Measurements from ENCODE around the gene BOLA1.
"Not testable (repeated sequence)": the region's sequence is repeated elsewhere in the genome, so short reads cannot be mapped to it uniquely, and the experiment has no call there.

BOLA1 gene

DNA sequence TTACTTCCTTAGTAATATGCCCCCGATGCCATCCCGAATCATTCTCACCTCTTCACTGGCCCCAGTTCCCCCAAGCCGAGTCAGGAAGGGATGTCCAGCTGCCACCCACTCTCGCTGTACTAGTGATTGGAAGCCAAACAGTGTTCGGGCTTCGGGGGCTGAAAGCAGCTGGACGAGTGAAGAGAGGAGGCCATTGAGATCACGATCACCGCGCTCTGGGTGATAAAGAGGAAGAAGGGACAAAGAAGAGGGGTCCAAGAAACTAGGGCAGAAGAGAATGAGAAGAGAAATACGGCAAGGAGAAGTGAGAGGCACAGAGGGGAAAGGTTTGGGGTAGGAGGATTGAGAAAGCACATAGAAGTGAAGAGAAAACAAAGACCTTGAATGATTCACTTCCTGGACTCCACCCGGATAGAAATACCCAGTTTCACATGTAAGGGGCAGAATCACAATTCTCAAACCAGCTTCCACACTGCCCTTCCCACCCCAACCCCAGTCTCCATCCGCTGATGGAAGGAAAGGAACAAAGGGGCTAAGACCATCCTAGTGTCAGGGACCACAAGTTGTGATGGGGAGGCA is 31.9 kb downstream of the BOLA1 start:
- DNase-seq (ENCODE audit: low read depth in 2 of 2): no peak

DNA sequence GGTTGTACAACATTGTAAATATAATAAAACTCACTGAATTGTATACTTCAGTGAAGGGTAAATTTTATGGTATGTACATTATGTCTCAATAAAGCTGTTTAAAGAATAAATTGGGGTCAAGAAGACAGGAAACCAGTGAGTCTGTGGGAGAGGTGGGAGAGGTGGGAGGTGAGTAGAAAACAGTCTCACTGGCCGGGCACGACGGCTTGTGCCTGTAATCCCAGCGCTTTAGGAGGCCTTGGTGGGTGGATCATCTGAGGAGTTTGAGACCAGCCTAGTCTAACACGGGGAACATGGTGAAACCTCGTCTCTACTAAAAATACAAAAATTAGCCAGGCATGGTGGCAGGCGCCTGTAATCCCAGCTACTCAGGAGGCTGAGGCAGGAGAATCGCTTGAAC is 33.1 kb downstream of the BOLA1 start:
- DNase-seq (ENCODE audit: low read depth in 2 of 2): no peak

DNA sequence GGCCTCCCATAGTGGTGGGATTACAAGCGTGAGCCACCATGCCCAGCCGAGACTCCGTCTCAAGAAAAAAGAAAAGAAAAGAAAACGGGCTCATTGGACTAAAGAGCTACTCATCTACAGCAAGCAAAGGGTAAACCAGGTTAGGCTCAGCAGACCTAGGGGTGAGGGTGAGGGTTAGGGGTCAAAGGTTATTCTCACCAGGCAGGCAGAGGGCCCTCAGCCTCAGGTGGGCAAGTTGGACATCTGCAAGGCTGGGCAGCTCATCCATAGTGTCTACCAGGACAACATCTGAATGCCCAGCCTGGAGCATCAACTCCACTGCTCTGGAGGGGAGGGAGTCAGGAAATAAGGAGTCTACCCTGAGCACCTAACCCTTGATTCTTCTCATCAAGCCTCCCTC is 33.8 kb downstream of the BOLA1 start:
- DNase-seq (ENCODE audit: low read depth in 2 of 2): no peak

DNA sequence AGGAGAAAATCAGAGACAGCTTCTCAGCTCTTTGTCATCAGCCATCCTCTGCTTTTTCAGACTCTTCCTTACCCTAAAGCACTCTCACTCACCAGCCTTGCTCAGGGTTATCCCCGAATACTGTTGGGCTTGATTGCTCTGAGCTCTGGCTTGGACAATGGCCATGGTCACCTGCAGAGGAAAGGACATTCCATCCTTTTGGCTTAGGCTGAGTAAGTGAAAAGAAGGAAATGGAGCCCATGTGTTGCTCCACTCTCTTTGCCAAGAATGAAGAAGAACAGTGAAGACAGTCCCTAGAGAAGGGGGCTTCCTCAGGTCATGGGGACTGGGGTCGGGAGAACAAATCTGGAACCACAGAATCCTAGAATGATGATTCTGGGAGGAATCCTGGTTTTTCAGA is 35.0 kb downstream of the BOLA1 start:
- no peak for DNase-seq (ENCODE audit: low read depth in 2 of 2)

DNA sequence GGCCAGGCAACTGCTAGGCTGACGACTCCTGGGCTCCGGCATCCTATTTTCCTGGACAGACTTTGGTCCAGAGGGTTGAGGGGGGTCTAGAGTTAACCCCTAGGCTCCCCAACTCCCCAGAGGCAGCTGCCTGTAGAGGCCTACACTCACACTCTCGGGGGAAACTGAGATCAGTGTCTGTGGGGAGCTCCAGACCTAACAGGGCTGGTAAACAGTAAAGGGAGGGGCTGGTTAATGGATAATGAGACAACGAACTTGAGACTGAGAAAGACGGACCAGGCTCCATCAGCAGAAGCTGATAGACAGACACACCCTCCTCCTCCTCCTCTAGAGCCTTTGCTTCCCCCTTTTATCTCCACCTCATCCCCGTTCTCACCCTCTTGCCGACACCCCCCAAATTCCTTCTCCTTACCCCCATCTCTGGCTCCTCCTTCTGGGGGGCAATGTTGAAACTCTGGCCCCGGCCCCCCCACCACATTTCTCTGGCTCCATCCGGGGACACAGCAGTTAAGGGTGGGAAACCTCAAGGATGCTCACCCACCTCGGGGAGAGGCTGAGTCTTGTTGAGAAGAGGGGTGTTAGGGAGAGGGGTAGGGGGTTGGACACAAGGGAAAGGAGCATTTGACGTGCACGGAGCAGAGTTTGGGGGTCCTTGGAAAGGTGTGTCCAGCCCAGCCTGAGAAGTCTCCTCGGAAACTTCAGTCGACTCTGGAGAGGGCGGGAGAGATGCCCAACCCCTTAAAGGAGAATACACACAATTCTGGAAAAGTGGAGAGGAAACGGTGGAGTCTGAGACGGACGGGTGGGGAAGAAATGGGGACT is 37.0 kb downstream of the BOLA1 start, which contains the start of gene MTMR11:
MTMR11 (minus strand) TSS at position 710 of the 822 bp plus-strand sequence; CDS start at position 478, 232 bp downstream.
- DNase-seq (ENCODE audit: low read depth in 2 of 2): no peak

DNA sequence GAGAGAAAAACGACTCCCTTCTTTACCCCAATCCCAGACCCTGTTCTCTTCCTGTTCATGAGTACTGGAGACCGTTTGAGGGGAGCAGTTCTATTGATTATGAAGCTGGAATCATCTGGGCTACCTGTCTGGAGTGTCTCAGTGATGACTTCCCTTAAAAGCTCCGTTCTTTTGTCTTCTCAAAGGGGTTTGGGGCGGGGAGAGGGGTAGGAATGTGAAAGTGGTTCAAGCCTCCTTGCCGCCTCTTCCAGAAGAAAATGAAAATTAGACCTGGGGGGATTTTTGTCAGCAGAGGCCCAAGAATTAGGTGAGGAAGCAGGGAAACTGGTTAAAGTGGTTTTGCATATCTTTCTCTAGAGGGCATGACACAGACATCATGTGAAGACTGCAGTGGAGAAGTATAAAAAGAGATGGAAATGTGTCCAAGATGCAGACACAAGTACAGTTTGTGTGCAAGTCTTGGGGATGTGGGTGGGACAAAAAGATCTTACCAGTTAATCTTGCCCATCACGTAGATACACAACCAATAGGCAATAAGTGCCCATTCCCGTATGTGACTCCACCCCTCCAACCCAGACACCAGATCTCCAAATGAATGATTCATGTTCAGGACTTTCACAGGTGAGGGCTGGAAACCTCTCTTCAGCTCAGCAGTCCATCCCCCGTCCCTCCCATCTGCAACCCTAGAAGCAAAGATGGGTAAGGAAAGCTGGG is 37.8 kb downstream of the BOLA1 start:
- DNase-seq (ENCODE audit: low read depth in 2 of 2): no peak

DNA sequence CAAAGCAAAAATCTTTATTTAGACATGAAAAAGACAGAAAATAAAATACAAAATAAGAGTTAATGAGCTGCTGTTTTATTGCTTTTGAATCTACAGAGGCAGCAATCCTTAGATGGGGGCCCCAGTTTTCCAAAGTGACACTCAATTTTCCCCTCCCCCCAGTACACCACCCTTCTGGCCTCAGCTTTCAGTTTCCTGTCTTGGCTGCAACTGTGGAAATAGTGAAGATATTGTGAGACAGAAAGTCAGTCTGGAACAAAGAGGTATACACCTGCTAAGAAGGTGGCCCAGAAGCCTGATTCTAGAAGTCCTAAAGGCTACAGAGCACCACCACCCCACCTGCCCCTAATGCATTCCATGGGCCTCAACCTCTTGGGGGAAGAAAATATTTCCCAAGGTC is 38.4 kb downstream of the BOLA1 start:
- no peak for DNase-seq (ENCODE audit: low read depth in 2 of 2)

DNA sequence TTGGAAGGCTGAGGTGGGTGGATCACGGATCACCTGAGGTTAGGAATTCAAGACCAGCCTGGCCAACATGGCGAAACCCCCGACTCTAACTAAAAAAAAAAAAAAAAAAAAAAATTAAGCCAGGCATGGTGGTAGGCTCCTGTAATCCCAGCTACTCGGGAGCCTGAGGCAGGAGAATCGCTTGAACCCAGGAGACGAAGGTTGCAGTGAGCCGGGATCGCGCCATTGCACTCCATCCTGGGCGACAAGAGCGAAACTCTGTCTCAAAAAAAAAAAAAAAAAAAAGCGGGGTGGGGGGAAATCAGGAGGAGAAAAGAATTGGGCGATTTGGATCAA is 39.3 kb downstream of the BOLA1 start:
- DNase-seq (ENCODE audit: low read depth in 2 of 2): not testable (repeated sequence)

DNA sequence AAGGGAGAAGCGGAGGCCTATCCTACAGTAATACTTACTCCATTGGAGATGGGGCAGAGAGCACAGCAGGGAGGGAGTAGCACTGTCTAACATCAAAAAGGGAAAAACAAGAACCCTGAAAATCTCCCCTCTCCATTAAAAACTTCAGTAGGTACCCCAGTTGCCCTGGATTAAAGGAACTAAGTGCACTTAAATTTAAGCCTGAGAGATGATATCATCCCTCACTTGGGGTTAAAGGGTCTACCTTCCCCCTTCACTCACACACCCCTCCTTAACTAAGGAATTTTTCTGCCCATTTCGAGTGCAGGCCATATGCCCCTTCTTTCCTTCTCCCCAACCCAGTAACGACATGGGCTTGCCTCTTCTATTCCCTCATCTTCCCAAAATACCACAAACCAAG is 41.1 kb downstream of the BOLA1 start:
- DNase-seq (ENCODE audit: low read depth in 2 of 2): no peak

DNA sequence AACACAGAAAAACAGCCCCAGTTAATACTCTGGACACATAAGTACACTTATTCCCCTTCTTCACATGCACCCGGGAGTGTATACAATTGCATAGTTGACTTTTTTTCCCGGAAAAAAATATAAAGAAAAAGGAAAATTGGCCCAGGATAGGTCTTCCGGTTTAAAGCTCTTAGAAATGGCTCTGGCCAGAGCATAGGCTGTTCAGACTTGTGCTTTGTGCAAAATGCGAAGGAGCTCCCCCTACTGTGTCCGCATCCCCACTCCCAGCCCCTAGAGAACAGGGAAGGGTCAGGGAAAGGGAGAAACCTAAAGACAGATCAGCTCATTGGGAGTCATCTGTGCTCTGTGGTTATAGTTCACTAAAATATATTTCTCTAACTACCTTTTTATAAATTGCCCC is 42.8 kb downstream of the BOLA1 start:
- DNase-seq (ENCODE audit: low read depth in 2 of 2): no peak

DNA sequence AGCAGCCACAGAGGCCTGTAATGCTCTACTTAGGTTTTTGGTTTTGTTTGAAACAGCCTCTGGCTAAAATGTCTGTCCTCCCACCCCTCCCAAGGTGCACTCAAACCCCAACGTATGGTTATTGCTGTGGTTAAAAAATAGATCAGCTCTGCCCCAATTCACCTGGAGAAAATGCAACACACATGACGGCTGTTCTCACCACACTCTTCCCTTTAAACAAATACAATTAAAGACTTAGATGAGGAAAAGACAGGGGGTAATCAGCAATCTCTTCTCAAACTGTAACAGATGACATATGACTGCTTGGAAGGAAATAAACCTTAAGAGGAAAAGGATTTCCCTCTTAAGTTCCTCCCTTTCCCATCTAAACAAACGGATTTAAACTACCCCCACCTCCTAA is 43.5 kb downstream of the BOLA1 start:
- DNase-seq (ENCODE audit: low read depth in 2 of 2): no peak

DNA sequence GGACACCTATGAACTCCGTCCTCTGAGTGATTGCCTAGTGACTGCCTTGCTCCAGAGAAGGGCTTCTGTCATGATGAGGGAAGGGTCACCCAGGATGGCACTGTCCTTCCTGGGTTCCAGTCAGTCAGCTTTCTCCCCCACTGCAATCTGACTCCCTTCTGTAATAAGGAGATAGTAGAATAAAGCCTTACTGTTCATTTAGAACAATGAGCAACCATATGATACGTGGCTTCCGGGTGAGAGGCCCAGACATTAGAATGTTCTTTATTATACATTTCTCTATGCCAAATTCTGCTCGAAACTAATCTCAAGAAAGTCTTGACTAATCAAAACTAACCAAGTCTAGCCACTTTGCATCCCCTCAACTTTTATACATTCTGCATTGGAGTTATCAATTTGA is 45.8 kb downstream of the BOLA1 start:
- no peak for DNase-seq (ENCODE audit: low read depth in 2 of 2)

DNA sequence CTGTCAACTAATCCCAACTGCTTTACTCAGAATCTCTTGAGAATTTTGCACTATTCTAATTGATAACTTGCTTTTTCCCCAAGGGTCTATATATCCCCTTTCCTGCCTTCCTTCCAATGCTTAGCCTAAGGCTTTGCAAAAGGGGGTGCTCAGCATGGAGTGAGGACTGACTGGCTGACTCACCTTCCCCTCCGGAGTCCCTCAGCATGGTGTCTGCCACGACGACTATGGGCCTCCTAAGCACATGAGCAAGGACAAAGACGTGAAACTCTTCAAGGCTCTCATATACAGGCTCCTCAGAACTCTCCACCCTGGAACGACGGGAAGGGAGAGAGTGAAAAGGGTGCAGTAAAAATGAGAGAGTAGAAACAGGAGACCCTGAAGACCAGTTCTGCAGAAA is 50.5 kb downstream of the BOLA1 start:
- DNase-seq (ENCODE audit: low read depth in 2 of 2): no peak

All from fibroblast of skin of left biceps (primary cell).